ENCODE data around the gene BRD2. TPM values are rescaled to one million over a fixed set of nuclear protein-coding genes. Genes with fewer than 3 reads are reported as not detected.
"Not testable (repeated sequence)": the region's sequence is repeated elsewhere in the genome, so short reads cannot be mapped to it uniquely, and the experiment has no call there.

The BRD2 gene
- 84.5 TPM for total RNA-seq

DNA sequence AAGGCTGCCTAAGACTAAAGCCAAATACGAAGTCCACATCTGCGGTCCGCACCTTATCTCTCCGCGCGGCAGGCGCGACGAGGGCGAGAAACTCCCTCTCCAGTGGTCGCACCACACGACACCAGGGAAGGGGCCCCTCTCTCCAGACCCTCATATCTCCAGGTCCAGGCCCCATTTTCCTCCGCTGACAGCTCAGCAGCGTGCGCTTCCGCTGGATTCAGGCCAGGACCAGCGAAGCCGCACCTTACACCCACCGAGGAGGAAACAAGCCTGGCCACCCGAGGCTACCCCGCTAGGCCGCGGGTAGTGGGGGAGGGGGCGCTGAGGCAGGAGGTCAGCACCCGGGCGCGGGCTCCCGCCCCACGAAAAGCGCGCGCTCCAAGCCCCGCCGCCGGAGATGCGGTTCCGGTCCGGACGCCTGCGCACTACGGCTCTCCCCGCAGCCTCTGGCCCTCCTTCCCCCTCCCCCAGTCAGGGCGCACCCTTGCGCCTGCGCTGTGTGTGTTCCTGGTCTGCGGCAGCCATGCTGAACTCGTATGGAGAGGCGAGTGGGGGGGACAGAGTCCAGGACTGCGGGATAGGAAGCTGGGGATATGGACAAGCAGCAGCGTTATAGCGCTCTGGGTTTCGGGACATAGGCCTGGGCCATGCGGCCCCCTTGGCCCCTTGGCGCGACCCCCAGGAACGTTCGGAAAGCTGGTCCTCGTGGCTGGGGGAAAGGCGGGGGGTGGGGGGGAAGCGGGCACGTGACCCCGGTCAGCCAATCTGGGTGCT, at the start of gene BRD2:
Gene BRD2, plus strand, starts transcription at position 502 of the 774 bp plus-strand sequence. CDS start 4,305 bp downstream, outside the sequence.
- DNase-seq, result peak; percentile 99

DNA sequence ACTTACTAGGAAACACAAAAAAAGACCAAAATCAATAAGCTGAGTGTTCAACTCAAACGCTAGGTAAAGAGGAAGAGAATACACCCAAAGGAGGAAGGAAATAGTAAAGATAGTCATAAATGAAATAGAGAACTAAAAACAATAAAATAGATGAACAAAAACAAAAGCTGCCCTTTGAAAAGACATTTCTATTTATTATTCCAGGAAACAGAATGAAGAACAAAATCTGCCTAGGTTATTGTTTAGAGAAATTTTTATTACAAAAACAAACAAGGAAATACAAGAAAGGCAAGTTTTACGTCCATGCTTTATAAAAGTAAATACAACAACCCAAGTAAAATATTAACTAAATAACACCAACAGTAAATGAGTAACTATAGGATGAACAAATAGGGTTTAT, 47.7 kb upstream of the BRD2 start:
- DNase-seq, result no peak

DNA sequence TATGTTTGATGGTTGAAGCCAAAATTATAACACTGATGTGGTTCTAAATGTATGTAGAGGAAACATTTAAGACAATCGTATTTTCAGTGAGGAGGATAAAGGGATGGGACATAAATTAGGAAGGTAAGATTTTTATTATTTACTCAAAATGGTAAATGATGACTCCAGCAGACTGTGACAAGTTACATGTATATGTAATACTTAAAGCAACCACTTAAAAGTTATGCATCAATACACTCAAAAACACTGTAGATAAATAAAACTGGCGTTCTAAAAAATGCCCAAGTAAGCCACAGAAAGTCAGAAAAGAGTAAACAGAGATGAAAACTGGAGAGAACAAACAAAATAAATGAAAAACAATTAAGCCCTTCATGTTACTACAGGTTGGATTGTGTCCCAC, 46.3 kb upstream of the BRD2 start:
- DNase-seq, result no peak

DNA sequence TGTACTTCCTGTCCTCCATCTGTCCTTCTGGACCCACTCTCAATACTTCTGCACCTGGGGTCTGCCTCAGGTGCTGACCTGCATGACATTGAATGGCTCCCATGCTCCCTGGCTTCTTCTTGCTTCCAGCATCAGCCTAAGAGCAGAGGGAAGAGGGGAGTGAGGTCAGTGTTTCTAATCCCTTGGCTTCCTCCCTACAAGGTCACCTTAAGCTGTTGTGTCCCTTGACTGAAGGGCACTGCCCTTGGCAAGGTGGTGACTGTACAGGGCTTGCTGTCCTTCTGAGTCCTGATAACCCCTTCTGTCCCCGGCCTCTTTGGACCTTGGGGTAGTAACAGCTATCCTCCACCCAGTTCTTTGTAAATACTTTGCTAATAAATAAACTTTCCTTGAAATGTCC, 37.2 kb upstream of the BRD2 start:
- DNase-seq, result no peak

DNA sequence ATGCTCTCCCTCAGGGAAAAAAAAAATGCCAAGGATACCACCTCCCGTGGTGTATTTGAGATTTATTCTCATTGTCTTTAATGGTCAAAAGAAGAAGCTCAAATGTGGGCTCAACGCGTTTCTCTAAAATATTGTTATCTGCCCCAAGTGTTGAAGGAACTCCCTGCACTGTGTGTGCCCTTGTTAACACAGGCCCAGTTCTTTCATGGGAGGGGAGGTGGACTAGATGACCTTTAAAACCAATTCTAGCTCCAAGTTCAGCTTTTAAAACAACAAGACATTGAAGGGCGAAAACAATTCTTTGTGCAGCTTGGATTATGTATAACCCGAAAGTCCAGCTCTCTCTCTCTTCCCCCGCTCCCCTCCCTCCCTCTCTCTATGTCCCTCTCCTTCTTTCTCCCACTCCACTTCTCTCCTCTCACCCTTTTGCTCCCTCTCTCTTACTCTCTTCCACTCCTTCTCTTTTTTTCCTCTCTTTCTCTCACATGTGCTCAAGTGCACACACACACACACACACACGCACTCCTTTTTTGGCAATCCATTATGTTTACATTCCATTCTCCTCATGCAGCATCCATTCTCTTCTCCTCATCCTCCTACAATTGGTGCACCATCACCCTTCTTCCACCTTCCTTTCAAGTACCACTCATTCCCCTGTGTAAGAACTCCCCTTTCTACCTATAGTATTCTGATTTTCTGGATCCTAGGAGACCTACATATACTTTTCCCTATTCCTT, 36.1 kb upstream of the BRD2 start:
- no peak for DNase-seq

DNA sequence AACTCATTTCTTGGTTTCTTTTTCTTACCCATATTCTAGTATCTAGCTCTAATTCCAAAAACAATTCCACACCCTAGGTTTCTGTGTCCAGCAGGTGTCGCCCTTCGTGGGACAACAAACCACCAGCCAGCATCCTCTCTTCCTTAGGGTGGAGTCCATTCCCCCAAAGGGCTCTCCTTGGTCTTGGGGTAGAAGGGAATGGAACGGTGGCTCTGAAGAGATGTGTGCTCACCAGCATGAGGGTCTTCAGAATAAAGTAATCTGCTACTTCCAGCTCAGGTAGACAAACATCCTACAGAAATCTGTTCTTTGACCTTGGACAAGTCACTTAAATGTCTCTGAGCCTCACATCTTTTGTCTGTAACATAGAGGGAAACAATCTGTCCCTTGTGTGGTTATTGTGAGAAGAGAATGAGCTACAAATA, 34.7 kb upstream of the BRD2 start:
- peak; percentile 85 for DNase-seq

DNA sequence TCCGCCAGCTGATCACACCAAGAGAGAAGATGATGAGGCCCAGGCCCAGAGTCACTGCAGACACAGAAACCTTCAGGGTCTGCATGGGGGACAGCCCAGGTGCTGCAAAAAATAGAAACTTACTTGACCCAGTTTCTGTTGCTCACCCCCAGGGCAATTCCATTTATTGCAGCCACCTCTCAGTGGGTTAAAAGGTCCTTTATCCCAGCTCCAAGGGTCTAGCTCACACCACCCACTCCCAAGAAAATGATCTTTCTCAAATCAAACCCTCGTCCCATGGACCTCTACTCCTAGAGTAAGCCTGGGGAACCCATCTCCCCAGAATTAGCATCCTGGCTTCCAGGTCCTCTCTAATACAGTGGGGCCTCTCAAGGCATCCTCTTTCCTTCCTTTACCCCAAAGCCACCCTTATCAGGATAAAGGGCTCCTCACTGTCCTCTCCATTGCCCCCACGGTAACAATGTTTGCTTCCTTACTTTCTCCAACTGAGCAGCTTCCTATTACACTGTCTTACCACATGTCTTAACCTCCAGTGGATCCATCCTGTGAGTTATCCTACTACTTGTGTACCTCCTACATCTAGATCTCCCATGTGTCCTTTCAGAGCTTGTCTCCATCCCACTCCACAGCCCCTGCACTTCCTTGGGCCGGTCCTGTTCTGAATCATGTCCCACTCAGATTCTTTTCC, 32.7 kb upstream of the BRD2 start:
- no peak for DNase-seq

DNA sequence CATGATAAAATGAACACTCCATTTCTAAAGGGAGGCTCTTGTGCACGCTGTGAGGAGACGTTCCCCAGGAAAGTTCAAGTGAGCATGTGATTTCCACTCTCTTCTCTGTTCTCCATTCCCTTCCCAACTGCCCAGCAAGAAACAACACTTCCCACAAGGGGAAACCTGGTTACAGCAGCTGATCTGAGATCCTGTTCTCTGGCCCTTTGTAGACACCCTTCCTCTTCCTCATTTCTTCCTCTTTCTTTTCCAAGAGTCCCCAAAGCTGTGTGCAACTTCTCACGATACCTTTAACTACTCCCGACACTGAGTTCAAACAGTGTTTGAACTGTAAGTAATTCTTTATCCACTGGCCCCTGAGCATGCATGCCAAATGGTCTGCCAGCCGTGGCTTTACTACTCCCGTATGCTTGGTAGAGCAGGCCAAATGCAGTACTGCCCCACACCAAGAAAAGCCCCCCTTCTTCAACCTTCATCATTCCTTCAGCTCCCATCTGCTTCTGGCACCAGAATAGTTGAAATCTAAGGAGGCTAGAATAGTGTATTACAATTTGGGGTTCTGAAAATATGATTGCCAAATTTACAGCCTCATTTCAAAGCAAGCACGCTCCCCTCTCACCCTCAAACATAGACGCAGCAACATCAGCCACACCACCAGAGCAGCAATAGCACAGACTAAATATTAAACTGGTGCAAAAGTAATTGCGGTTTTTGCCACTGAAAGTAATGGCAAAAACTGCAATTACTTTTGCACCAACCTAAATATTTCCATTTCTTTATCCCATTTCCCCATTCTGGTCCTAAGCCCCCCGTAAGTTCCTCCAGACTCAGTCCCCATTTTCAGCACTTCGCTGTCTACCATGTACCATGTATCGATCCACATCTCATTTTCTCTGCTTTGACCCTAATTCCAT, 31.9 kb upstream of the BRD2 start:
- no peak for DNase-seq

DNA sequence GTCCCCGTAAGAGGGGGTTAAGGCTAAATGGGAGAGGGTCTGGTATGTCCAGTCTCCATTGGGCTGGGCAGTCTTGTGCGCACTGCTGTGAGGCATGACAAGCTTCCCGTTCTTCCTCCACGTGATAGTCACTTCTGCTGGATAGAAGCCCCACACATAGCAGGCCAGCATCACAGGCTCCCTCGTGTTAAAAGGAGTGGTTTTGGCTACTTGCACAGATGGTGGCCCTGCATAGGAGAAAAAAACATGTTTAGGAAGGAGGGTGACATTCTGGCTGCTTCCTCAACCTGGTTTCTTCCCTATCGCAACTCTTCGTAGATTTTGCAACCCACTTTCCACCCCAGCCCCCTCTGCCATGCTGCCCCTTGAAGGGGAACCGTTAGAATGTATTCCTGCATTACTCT, 31.2 kb upstream of the BRD2 start:
- no peak for DNase-seq

DNA sequence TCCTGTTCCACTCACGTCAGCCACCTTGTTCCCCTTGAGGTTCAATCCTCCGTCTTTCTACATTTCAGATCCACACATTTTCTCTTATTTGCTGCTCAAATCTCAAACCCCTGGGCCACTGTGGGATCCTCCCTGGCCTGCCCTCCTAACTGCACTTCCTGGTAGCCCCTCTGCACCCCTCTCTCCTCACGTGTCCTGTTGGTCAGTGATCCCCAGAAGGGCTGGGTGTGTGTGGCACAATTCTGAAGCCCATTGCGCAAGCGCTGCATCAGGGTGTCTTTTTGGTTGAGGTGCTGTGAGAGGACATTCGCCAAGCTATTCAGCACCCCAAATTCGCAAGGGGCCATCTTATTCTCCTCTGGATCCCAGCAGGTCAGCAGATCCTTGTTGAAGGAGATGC, 29.9 kb upstream of the BRD2 start:
- DNase-seq, result no peak

DNA sequence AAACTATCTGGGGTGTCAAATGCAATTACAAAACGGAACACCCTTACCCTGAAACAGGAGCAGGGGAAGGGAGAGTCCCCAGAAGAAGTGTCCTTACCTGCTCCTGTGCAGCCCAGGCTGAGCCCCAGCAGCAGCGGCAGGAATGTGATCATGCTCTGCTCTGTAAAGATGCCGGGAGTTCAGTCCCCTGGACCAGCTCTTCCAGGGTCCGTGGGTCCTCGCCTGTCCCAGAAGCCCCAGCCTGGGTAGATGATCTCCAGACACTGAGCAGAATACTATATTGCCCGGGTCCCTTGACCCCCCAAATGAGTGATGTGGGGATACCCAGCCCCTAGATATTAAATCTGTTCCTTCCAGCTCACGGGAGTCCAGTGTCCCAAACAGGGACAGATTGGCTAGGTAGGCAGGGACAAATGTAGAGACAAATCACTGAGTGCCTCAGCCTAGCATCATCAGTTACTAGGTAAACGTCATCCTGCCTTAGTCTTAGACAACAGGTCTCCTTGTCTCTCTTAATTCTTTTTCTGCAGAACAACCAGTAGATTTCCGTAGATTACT, 27.7 kb upstream of the BRD2 start, which contains the start of gene HLA-DMB:
Gene HLA-DMB, minus strand, starts transcription at position 373 of the 558 bp plus-strand sequence. Its CDS starts 221 bp downstream, at position 152.
- DNase-seq, result peak; percentile 82

DNA sequence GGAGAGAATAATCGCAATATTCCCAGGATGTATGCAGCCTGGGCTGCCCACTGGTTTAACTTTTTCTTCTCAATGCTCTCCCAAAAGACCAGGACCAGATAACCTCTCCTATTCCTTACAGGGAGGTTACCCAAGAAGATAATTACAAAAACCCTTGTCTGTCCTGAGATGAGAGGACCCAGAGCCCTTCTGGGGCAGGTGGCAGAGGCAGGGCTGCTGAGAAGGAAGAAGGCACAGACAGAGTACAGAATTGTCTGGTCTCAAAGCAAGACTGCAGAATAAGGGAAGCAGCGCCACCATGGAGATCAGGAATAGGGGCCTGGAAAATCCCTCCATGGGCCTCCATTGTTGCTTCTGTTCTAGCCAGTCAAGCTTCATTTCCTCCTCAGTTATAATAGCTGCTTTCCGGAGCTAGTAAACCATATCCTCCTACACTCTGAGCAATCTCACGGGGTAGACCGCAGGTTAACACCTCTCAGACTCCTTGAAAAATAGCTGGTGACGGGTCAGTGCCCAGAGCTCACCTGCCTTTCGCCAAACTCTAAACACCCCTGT, 27.1 kb upstream of the BRD2 start:
- DNase-seq, result peak; percentile 3

DNA sequence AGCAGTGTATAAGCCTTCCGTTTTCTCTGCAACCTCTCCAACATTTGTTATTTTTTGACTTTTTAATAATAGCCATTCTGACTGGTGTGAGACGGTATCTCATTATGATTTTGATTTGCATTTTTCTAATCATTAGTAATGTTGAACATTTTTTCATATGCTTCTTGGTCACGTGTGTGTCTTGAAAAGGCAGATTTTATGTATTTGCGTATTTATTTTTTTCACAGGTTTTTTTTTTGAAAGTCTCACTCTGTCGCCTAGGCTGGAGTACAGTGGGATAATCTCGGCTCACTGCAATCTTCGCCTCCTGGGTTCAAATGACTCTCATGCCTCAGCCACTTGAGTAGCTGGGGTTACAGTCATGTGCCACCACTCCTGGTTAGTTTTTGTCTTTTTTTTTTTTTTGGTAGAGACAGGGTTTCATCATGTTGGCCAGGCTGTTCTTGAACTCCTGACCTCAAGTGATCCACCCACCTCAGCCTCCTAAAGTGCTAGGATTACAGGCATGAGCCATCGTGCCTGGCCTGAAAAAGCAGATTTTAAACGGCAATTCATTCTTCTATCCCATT, 25.8 kb upstream of the BRD2 start:
- not testable (repeated sequence) for DNase-seq

DNA sequence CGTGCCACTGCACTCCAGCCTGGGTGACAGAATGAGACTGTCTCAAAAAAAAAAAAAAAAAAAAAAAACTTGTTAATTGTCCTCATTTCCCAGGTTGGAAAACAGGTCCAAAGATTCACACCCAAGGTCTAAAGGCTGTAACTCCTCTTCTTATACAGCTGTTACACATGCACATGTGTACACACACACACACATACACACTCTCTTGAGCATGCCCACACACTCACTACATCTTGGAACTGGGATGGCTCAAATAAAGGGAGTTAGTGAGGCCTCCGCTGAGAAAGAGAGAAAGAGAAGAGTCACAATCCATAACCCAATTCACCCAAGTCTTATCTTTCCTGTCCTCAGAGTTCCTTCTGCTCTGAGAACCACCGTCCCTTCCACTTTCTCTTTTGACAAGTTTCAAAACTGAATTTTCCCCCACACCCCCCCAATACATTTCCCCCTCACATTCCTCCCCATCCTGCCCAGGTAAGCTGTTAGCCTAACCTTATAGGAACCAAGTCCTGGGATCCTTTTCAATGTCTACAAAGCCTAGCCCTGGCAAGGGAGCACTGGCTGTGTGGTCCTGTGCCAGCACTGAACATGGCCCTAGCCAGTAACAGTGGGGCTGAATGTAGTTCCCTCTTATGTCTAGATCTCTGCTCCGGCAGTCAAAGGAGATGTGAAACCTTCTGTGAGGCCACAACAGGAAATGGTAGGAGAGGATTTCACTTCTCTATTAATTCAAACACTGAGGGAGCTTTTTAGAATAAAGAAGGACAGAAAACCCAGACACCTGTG, 24.3 kb upstream of the BRD2 start:
- DNase-seq, result peak; percentile 4

DNA sequence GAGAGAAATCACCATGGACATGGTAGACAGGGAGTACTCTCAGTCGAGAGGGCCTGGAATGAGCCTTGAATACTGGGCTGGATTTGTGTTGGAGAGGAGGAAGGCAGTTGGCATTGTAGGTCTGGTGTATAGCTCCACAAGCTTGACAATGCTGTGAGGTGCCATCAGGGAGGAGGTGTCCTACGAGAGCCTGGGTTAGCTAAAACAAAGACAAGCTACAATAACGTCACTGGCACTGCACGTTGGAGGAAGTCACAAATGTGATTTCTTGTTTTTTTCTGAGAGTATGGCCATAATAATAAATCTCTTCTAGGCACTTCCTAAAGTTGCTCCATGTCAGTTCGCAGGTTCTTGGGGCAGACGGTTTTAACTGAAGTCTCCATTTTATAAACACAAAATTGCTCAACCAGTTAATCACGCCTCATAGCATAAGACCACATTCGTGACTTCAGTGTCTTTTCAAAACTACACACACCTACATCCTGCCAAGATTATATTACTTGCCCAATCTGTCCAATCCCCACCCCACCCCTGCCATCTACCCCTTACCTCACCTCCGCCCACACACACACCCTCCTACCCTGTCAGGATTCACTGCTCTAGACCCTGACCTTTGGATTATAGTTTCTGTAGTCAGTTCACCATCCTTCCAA, 23.2 kb upstream of the BRD2 start:
- DNase-seq, result no peak

DNA sequence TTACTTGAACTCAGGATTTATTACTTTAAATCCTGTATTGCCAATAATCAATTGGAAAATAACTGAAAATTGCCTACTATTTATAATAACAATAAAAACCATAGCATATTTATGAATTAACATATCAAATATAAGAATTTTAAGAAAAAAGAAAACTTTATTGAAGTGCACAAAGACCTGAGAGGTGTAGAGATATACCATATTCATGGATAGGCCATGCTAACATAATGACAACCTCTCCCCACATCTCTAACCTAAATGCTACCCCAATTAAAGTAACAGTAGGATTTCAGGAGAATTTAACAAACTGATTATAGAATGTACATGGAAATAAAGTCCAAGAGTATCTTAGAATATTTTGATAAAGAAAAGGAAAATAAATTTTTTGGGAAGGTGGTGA, 22.4 kb upstream of the BRD2 start:
- no peak for DNase-seq

DNA sequence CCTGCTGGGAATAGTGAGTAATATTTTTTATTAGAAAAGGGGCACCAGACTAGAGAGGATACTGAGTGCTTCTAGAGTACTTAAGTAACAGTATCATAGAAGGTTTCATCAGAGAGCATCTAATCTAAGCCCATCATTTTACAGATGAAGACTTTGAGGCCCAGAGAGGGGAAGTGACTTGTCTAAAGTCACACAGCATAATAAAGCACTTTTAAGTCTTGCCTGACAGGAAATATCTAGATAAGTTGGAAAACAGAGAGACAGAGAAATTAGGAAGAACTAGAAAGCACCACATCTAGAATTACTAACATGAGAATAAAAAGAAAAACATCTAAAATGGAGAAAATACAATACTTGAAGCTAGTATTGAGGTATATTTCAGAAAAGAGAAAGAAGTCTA, 21.5 kb upstream of the BRD2 start:
- DNase-seq, result no peak

DNA sequence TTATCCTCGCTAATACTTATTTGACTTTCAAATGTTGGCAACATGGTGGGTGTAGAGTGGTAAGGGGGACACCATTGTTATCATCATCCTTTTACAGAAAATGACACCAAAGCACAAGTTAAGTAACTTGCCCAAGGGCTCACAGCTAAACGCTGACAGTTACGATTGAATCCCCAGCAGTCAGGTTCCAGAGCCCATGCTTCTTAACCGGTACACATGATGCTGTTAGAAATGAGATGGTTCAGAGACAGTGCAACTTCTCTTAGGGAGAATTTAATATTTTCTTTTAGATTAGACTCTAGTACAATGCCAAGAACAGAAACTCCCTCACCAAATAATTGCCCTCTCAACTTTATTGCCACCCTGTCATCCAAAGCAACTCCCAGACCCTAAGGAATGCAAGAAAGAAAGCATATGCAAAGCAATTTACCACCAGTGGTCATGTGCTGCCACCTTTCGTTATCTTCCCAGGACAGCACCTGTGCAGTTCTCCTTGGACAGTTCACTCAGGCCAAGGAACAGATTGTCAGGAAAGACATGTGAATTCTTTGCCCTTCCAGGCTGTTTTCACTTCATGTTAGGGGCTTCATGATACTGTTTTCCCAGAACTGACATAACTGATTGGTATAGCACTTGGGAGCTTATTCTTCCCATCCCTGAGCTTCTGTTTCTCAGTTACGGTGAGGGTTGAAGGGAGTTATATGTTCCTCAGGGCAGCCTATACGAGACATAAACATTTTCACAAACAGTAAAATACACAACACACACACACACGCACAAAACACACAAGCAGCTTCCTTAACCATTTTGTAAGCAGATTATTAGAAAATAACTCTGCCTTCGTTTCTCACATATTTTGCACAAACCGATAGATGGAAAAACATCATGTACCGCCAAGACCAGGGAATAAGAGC, 20.6 kb upstream of the BRD2 start:
- DNase-seq, result peak; percentile 42
